Erythroblast (primary cell): ENCODE measurements around the gene MCM5.

Source experiments
- GATA1 ChIP-seq: IDR thresholded peaks from 2 replicates; pipeline ENCODE4 v1.6.1; 2011; ENCODE audit warnings: low read depth, mild to moderate bottlenecking, control low read depth, low read length, moderate library complexity
- POLR2A ChIP-seq: IDR thresholded peaks from 2 replicates; pipeline ENCODE4 v1.6.1; 2011; ENCODE audit warnings: mild to moderate bottlenecking, low read length

GRCh38 chr22:35407362-35407761 lies 7.4 kb downstream of the MCM5 start:
- TF ChIP-seq POLR2A (no peak), GATA1 (no peak)
